Measurements from ENCODE around the gene CHAC2. TPM values are rescaled to one million over a fixed set of nuclear protein-coding genes. Genes with fewer than 3 reads are reported as not detected.

The CHAC2 gene
- total RNA-seq, 1 donor from 2014 or later, result 4.5 TPM

DNA sequence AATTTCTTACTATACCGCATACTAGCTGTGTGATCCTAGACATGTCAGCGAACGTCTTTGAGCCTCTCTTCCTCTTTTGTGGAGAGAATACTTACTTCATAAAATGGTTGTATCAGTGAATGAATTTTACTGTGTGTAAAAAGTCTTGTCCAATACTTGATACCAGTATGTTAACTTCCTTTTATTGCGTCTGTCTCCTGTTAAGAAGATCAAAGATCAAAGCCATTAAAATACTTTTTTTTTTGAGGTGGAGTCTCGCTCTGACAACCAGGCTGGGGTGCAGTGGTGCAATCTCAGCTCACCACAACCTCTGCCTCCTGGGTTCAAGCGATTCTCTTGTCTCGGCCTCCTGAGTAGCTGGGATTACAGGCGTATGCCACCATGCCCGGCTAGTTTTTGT, 52.4 kb downstream of the CHAC2 start:
- no peak overlapping the region for H3K4me3 ChIP-seq
- no peaks in the 10 kb centered on the region for H3K9me3 ChIP-seq (ENCODE audit: low read depth)
- H3K9me3 Mint-ChIP-seq, result no peaks in the 10 kb centered on the region
- no peaks in the 10 kb centered on the region for H3K27me3 ChIP-seq
- no peaks in the 10 kb centered on the region for H3K4me1 Mint-ChIP-seq
- no peak overlapping the region for H3K4me2 ChIP-seq
- H3F3A ChIP-seq (ENCODE audit: low read depth), result no peaks in the 10 kb centered on the region
- peaks cover 2% of the 10 kb centered on the region for H3K27me3 Mint-ChIP-seq (ENCODE audit: insufficient read depth, low read depth)
- no peak overlapping the region for H3K4me3 Mint-ChIP-seq
- no peaks in the 10 kb centered on the region for H3K4me1 ChIP-seq
- no peaks in the 10 kb centered on the region for H4K20me1 ChIP-seq (ENCODE audit: low read depth)
- peaks cover 4% of the 10 kb centered on the region for H3K36me3 ChIP-seq
- no peak for DNase-seq (ENCODE audit: low spot score)
- no peak overlapping the region for H3K9ac ChIP-seq
- no peak overlapping the region for H3K27ac Mint-ChIP-seq
- H2AFZ ChIP-seq (replicated peaks), result no peak overlapping the region
- no peak for TF ChIP-seq EZH2phosphoT487 (IDR thresholded peaks at IDR 0.05)
- TF ChIP-seq, protein P1, sequence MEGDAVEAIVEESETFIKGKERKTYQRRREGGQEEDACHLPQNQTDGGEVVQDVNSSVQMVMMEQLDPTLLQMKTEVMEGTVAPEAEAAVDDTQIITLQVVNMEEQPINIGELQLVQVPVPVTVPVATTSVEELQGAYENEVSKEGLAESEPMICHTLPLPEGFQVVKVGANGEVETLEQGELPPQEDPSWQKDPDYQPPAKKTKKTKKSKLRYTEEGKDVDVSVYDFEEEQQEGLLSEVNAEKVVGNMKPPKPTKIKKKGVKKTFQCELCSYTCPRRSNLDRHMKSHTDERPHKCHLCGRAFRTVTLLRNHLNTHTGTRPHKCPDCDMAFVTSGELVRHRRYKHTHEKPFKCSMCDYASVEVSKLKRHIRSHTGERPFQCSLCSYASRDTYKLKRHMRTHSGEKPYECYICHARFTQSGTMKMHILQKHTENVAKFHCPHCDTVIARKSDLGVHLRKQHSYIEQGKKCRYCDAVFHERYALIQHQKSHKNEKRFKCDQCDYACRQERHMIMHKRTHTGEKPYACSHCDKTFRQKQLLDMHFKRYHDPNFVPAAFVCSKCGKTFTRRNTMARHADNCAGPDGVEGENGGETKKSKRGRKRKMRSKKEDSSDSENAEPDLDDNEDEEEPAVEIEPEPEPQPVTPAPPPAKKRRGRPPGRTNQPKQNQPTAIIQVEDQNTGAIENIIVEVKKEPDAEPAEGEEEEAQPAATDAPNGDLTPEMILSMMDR (IDR thresholded peaks at IDR 0.05), result no peak
- TF ChIP-seq EZH2 (IDR thresholded peaks at IDR 0.05), result no peak
- H3K79me2 ChIP-seq (ENCODE audit: low read depth), result no peaks in the 10 kb centered on the region
- no peak overlapping the region for H3K27ac ChIP-seq
- H3K36me3 Mint-ChIP-seq, result peaks cover 10% of the 10 kb centered on the region

DNA sequence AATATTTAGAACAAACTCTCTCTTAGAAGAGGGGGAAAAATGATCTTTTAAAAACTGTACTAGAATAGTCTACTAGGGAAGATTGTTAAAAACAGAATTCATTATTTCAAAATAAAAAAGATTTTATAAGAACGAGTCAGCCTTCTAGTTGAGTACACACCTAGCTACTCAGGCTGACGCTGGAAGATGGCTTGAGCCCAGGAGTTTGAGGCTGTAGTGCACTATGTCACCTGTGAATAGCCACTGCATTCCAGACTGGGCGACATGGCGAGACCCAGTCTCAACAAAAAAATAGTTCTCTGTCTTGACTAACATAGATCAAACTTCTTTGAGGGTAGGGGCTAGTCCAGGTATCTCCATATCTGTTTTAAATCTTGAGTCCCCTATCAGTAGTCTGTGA, 53.1 kb downstream of the CHAC2 start:
- no peak for DNase-seq (ENCODE audit: low spot score)
- Histone ChIP-seq H3K4me2 (no peak overlapping the region), H3F3A (ENCODE audit: low read depth) (no peaks in the 10 kb centered on the region), H4K20me1 (ENCODE audit: low read depth) (no peaks in the 10 kb centered on the region), H2AFZ (replicated peaks) (no peak overlapping the region), H3K36me3 (peaks cover 4% of the 10 kb centered on the region), H3K27me3 (no peaks in the 10 kb centered on the region), H3K79me2 (ENCODE audit: low read depth) (no peaks in the 10 kb centered on the region), H3K4me3 (no peak overlapping the region), H3K9me3 (ENCODE audit: low read depth) (no peaks in the 10 kb centered on the region), H3K4me1 (no peaks in the 10 kb centered on the region), H3K9ac (no peak overlapping the region), H3K27ac (no peak overlapping the region)
- Mint-ChIP-seq H3K27me3 (ENCODE audit: insufficient read depth, low read depth) (peaks cover 2% of the 10 kb centered on the region), H3K9me3 (no peaks in the 10 kb centered on the region), H3K4me1 (no peaks in the 10 kb centered on the region), H3K4me3 (no peak overlapping the region), H3K27ac (no peak overlapping the region), H3K36me3 (peaks cover 5% of the 10 kb centered on the region)
- TF ChIP-seq EZH2 (IDR thresholded peaks at IDR 0.05) (no peak), EZH2phosphoT487 (IDR thresholded peaks at IDR 0.05) (no peak)
- TF ChIP-seq, protein P1 (IDR thresholded peaks at IDR 0.05), result no peak

DNA sequence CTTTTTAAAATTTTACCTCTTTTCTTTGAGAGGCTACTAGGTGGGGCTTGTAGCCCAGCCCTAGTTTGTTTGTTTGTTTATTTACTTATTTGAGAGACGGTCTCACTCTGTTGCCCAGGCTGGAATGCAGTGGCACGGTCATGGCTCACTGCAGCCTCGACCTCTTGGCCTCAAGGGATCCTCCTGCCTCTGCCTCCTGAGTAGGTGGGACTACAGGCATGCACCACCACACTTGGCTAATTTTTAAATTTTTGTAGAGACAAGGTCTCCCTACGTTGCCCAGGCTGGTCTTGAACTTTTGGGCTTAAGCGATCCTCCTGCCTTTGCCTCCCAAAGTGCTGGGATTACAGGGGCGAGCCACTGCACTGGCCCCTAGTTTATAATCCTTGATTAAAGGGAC, 54.2 kb downstream of the CHAC2 start:
- Histone ChIP-seq H3K4me2 (no peak overlapping the region), H3K27me3 (no peaks in the 10 kb centered on the region), H3F3A (ENCODE audit: low read depth) (no peaks in the 10 kb centered on the region), H3K27ac (no peak overlapping the region), H3K9me3 (ENCODE audit: low read depth) (no peaks in the 10 kb centered on the region), H3K9ac (no peak overlapping the region), H3K4me1 (peaks cover 6% of the 10 kb centered on the region), H3K4me3 (no peak overlapping the region), H4K20me1 (ENCODE audit: low read depth) (no peaks in the 10 kb centered on the region), H3K79me2 (ENCODE audit: low read depth) (no peaks in the 10 kb centered on the region), H2AFZ (replicated peaks) (no peak overlapping the region), H3K36me3 (peaks cover 4% of the 10 kb centered on the region)
- Mint-ChIP-seq H3K4me3 (no peak overlapping the region), H3K27ac (no peak overlapping the region), H3K27me3 (ENCODE audit: insufficient read depth, low read depth) (no peaks in the 10 kb centered on the region), H3K9me3 (no peaks in the 10 kb centered on the region), H3K36me3 (peaks cover 2% of the 10 kb centered on the region), H3K4me1 (peaks cover 2% of the 10 kb centered on the region)
- no peak for DNase-seq (ENCODE audit: low spot score)
- TF ChIP-seq, protein P1 (IDR thresholded peaks at IDR 0.05), result no peak
- TF ChIP-seq EZH2 (IDR thresholded peaks at IDR 0.05) (no peak), EZH2phosphoT487 (IDR thresholded peaks at IDR 0.05) (no peak)

All from neural progenitor cell (in vitro differentiated cells).